Mesothelial cell of epicardium (in vitro differentiated cells): ENCODE measurements around the gene LOXL4. TPM values are rescaled to one million over a fixed set of nuclear protein-coding genes. Genes with fewer than 3 reads are reported as not detected.

ENCODE experiments used
- DNase-seq, 2 experiments: peaks; one replicate each; pipeline ENCODE4 v3.0.0; 2021; ENCODE audit warnings: low spot score in 2 of 2; ENCODE audit not compliant: unreplicated experiment in 2 of 2
- H3K27ac Mint-ChIP-seq: 2 replicates; pipeline ENCODE4 v1.8.0; 2021; ENCODE audit warnings: mixed read lengths
- H3K27me3 Mint-ChIP-seq: 2 replicates; pipeline ENCODE4 v1.8.0; 2021; ENCODE audit warnings: low read depth, mixed read lengths
- H3K36me3 Mint-ChIP-seq: 2 replicates; pipeline ENCODE4 v1.8.0; 2021; ENCODE audit warnings: mixed read lengths
- H3K4me1 Mint-ChIP-seq: 2 replicates; pipeline ENCODE4 v1.8.0; 2021; ENCODE audit warnings: mixed read lengths
- H3K4me3 Mint-ChIP-seq: 2 replicates; pipeline ENCODE4 v1.8.0; 2021; ENCODE audit warnings: mild to moderate bottlenecking, moderate library complexity, mixed read lengths
- H3K9me3 Mint-ChIP-seq: 2 replicates; pipeline ENCODE4 v1.8.0; 2021; ENCODE audit warnings: mixed read lengths
- CTCF ChIP-seq: fragments of 200-600 bp; sonication (generic); IDR thresholded peaks from one replicate; pipeline ENCODE4 v1.5.0; 2021; ENCODE audit warnings: antibody characterized with exemption; ENCODE audit not compliant: unreplicated experiment
- total RNA-seq: library from RNA; stranded (reverse); gene quantifications from 3 replicates; pipeline ENCODE4 v1.2.1, GENCODE V29; 2021

Gene LOXL4
- 7.0 to 7.9 TPM (median 7.5 TPM) in 3 replicates for total RNA-seq

GRCh38 chr10:98267894-98268693, at the start of gene LOXL4:
TSS of gene LOXL4 (minus strand) at chr10:98268194. CDS start at chr10:98263019, 5,175 bp downstream.
- DNase-seq = no peak
- Mint-ChIP-seq H3K4me3 (peak within 1 kb of the TSS; percentile 75), H3K27ac (peak within 1 kb of the TSS; percentile 66), H3K27me3 (peaks cover 1% of the 10 kb centered on the region), H3K9me3 (no peaks in the 10 kb centered on the region), H3K4me1 (peaks cover 46% of the 10 kb centered on the region), H3K36me3 (no peaks in the 10 kb centered on the region)
- no peak for TF ChIP-seq CTCF

- Mint-ChIP-seq H3K4me1 (peaks cover 5% of the 10 kb centered on the region), H3K27ac (no peak overlapping the region), H3K4me3 (no peak overlapping the region), H3K9me3 (no peaks in the 10 kb centered on the region), H3K27me3 (peaks cover 4% of the 10 kb centered on the region), H3K36me3 (no peaks in the 10 kb centered on the region)
- TF ChIP-seq CTCF = no peak
- no peak for DNase-seq
Measured at GRCh38 chr10:98316661-98317060, 48.7 kb upstream of the LOXL4 start.

- Mint-ChIP-seq H3K27me3 (peaks cover 4% of the 10 kb centered on the region), H3K4me3 (no peak overlapping the region), H3K36me3 (no peaks in the 10 kb centered on the region), H3K9me3 (no peaks in the 10 kb centered on the region), H3K4me1 (peaks cover 5% of the 10 kb centered on the region), H3K27ac (no peak overlapping the region)
- DNase-seq = no peak
- no peak for TF ChIP-seq CTCF
Measured at GRCh38 chr10:98316170-98316569, 48.2 kb upstream of the LOXL4 start.

- Mint-ChIP-seq H3K4me3 (no peak overlapping the region), H3K36me3 (no peaks in the 10 kb centered on the region), H3K4me1 (peaks cover 5% of the 10 kb centered on the region), H3K27me3 (peaks cover 4% of the 10 kb centered on the region), H3K27ac (no peak overlapping the region), H3K9me3 (no peaks in the 10 kb centered on the region)
- TF ChIP-seq CTCF = no peak
- no peak for DNase-seq
Measured at GRCh38 chr10:98314532-98315284, 46.7 kb upstream of the LOXL4 start.

GRCh38 chr10:98313598-98313997, 45.6 kb upstream of the LOXL4 start:
- no peak overlapping the region for H3K27ac Mint-ChIP-seq
- H3K4me3 Mint-ChIP-seq = no peak overlapping the region
- H3K27me3 Mint-ChIP-seq = peaks cover 1% of the 10 kb centered on the region
- peaks cover 16% of the 10 kb centered on the region for H3K4me1 Mint-ChIP-seq
- H3K9me3 Mint-ChIP-seq = no peaks in the 10 kb centered on the region
- no peak for TF ChIP-seq CTCF
- no peaks in the 10 kb centered on the region for H3K36me3 Mint-ChIP-seq
- DNase-seq = no peak
